Transverse colon (tissue), 4 donors: ENCODE results near the gene OXTR. TPM values are rescaled to one million over a fixed set of nuclear protein-coding genes. Genes with fewer than 3 reads are reported as not detected.

ENCODE experiments used
- DNase-seq: peaks from one replicate; pipeline ENCODE4 v3.0.0-alpha.2; 2019
- H3K27ac ChIP-seq, 4 donors: fragments of 200-600 bp; sonication (generic); 2 replicates each; pipeline ENCODE4 v1.5.1; 2016 to 2018; ENCODE audit warnings: inconsistent platforms in 4 of 4
- H3K27me3 ChIP-seq: fragments of 200-600 bp; sonication (generic); 2 replicates; pipeline ENCODE4 v1.5.1; 2017; ENCODE audit warnings: inconsistent platforms
- H3K36me3 ChIP-seq, 4 donors: fragments of 200-600 bp; sonication (generic); 2 replicates each; pipeline ENCODE4 v1.5.1; 2017 to 2019; ENCODE audit warnings: inconsistent platforms in 4 of 4
- H3K4me1 ChIP-seq, 4 donors: fragments of 200-600 bp; sonication (generic); 2 replicates each; pipeline ENCODE4 v1.5.1; 2017 to 2020; ENCODE audit warnings: inconsistent platforms in 4 of 4
- H3K4me3 ChIP-seq, 4 donors: fragments of 200-600 bp; sonication (generic); 1 replicate in 1 of 4; 2 replicates in 3 of 4; pipeline versions ENCODE4 v1.5.1 to v1.6.1; 2017 to 2019; ENCODE audit warnings: inconsistent platforms in 4 of 4
- H3K9me3 ChIP-seq, 2 donors: fragments of 200-600 bp; sonication (generic); 2 replicates each; pipeline ENCODE4 v1.5.1; 2017 to 2019; ENCODE audit warnings: inconsistent platforms in 2 of 2
- EP300 ChIP-seq: sonication (generic); formaldehyde crosslinking; IDR thresholded peaks from one replicate; pipeline ENCODE4 v1.6.1; 2017; ENCODE audit warnings: antibody characterized with exemption, low read depth
- POLR2A ChIP-seq: fragments of 450-650 bp; IDR thresholded peaks from one replicate; pipeline ENCODE4 v1.6.1; 2016; ENCODE audit warnings: antibody characterized with exemption, mild to moderate bottlenecking, moderate library complexity
- POLR2AphosphoS5 ChIP-seq, 3 donors: sonication (generic); formaldehyde crosslinking; IDR thresholded peaks; one replicate each; pipeline ENCODE4 v1.6.1; 2016; ENCODE audit warnings: antibody characterized with exemption in 3 of 3
- WGBS, 2 donors: methylation state at CpG; one replicate each; pipeline ENCODE4 v1.1.5; 2018; ENCODE audit warnings: low coverage in 1 of 2; 5-methylcytosine and 5-hydroxymethylcytosine counted together
- in situ Hi-C, 4 donors: fragments of 200-750 bp; cut with MboI; loops; one replicate each; pipeline versions ENCODE4 v1.15.0 to v1.15.1; 2017; ENCODE audit warnings: low sequenced_read_pairs in 3 of 4, low pct_ligation_motif_present in 1 of 4, low pct_unique_long_range_greater_than_20kb in 1 of 4
- intact Hi-C: fragments of 100-400 bp; cut with DNase I; formaldehyde crosslinking; loops from one replicate; pipeline ENCODE4 v1.15.1; 2023; ENCODE audit warnings: low total_unique reads
- total RNA-seq, 4 donors: library from RNA; depleted of rRNA; stranded (reverse); fragments of >200 nt; gene quantifications; one replicate each; pipeline ENCODE4 v1.1.0, GENCODE V29; 2016
- TF ChIP-seq, protein P1 (sequence below), 5 experiments: fragments of 200-600 bp in 3 of 5; fragments of 450-650 bp in 2 of 5; sonication (generic) in 3 of 5; IDR thresholded peaks; 1 replicate in 2 of 5; 2 replicates in 3 of 5; pipeline ENCODE4 v1.5.1; 2016 to 2017; ENCODE audit warnings: antibody characterized with exemption in 5 of 5, inconsistent platforms in 3 of 5, mild to moderate bottlenecking in 2 of 5, moderate library complexity in 1 of 5

The OXTR gene
- total RNA-seq, 4 donors from 2014 or later, result 0.27 to 1.1 TPM; not detected in 2

- in situ Hi-C loops (no loop called here), intact Hi-C loops (no loop called here)
- Histone ChIP-seq H3K36me3 (no peaks in the 10 kb centered on the region), H3K27ac (no peak overlapping the region), H3K4me1 (no peaks in the 10 kb centered on the region), H3K27me3 (peaks cover 3% of the 10 kb centered on the region), H3K9me3 (no peaks in the 10 kb centered on the region), H3K4me3 (no peak overlapping the region)
- DNase-seq, result no peak
- 77% methylated on average over 4 of the region's 4 CpGs; no CpG with 5 or more reads in 1 of the 2 donors for WGBS, 2 donors
- TF ChIP-seq, protein P1, sequence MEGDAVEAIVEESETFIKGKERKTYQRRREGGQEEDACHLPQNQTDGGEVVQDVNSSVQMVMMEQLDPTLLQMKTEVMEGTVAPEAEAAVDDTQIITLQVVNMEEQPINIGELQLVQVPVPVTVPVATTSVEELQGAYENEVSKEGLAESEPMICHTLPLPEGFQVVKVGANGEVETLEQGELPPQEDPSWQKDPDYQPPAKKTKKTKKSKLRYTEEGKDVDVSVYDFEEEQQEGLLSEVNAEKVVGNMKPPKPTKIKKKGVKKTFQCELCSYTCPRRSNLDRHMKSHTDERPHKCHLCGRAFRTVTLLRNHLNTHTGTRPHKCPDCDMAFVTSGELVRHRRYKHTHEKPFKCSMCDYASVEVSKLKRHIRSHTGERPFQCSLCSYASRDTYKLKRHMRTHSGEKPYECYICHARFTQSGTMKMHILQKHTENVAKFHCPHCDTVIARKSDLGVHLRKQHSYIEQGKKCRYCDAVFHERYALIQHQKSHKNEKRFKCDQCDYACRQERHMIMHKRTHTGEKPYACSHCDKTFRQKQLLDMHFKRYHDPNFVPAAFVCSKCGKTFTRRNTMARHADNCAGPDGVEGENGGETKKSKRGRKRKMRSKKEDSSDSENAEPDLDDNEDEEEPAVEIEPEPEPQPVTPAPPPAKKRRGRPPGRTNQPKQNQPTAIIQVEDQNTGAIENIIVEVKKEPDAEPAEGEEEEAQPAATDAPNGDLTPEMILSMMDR (IDR thresholded peaks at IDR 0.05), result no peak
- no peak for TF ChIP-seq POLR2AphosphoS5 (IDR thresholded peaks at IDR 0.05)
- TF ChIP-seq POLR2A, result no peak
- TF ChIP-seq EP300, result no peak
Observed at GRCh38 chr3:8737301-8737700, 32.1 kb downstream of the OXTR start.

- H3K4me1 ChIP-seq, result no peaks in the 10 kb centered on the region
- H3K27me3 ChIP-seq, result no peaks in the 10 kb centered on the region
- TF ChIP-seq, protein P1 (IDR thresholded peaks at IDR 0.05), result no peak
- TF ChIP-seq POLR2A, result no peak
- TF ChIP-seq POLR2AphosphoS5 (IDR thresholded peaks at IDR 0.05), result no peak
- no peak for TF ChIP-seq EP300
- no peaks in the 10 kb centered on the region for H3K9me3 ChIP-seq
- no peaks in the 10 kb centered on the region for H3K36me3 ChIP-seq
- DNase-seq, result no peak
- intact Hi-C loops (no loop called here), in situ Hi-C loops (no loop called here)
- WGBS, 2 donors, result 86% methylated on average over 11 of the region's 11 CpGs; no CpG with 5 or more reads in 1 of the 2 donors
- no peak overlapping the region for H3K4me3 ChIP-seq
- no peak overlapping the region for H3K27ac ChIP-seq
Observed at GRCh38 chr3:8736436-8736835, 33.0 kb downstream of the OXTR start.

DNA sequence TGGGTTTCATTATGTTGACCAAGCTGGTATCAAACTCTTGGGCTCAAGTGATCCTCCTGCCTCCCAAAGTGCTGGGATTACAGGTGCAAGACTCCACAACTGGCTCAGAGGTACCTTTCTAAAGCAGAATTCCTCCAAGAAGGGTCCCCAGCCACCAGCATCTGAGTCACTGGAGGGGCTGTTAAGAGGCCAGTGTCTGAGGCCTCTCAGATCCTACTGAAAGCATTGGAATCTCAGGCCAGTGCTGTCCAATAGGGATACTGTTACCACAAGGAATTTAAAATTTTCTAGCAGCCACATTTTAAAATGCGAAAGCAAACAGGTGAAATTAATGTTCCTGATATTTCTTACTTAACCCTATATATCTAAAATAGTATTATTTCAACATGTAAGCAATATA lies 34.5 kb downstream of the OXTR start:
- in situ Hi-C loops, result no loop called here
- 100% methylated on average over 1 of the region's 1 CpG for WGBS, 2 donors
- Histone ChIP-seq H3K27me3 (no peaks in the 10 kb centered on the region), H3K36me3 (no peaks in the 10 kb centered on the region), H3K9me3 (no peaks in the 10 kb centered on the region), H3K4me1 (no peaks in the 10 kb centered on the region), H3K27ac (no peak overlapping the region), H3K4me3 (no peak overlapping the region)
- DNase-seq, result no peak
- intact Hi-C loops, result no loop called here
- TF ChIP-seq, protein P1 (IDR thresholded peaks at IDR 0.05), result no peak
- TF ChIP-seq POLR2A (no peak), EP300 (no peak), POLR2AphosphoS5 (IDR thresholded peaks at IDR 0.05) (no peak)

GRCh38 chr3:8734137-8734878 lies 35.1 kb downstream of the OXTR start:
- Histone ChIP-seq H3K9me3 (no peaks in the 10 kb centered on the region), H3K4me1 (no peaks in the 10 kb centered on the region), H3K4me3 (no peak overlapping the region), H3K27ac (no peak overlapping the region), H3K36me3 (no peaks in the 10 kb centered on the region), H3K27me3 (no peaks in the 10 kb centered on the region)
- DNase-seq, result no peak
- WGBS, 2 donors, result 90 to 100% methylated on average over 1 to 19 of the region's 19 CpGs
- TF ChIP-seq POLR2A (no peak), EP300 (no peak), POLR2AphosphoS5 (IDR thresholded peaks at IDR 0.05) (no peak)
- TF ChIP-seq, protein P1 (IDR thresholded peaks at IDR 0.05), result no peak
- in situ Hi-C loops, result no loop called here
- intact Hi-C loops, result no loop called here
